22Rv1 (cell line): ENCODE measurements around the gene CERS3.

Source experiments
- CTCF ChIP-seq: fragments of 450-650 bp; IDR thresholded peaks from 2 replicates; pipeline ENCODE4 v1.5.1; 2017; ENCODE audit warnings: mild to moderate bottlenecking
- ZFX ChIP-seq: fragments of 450-650 bp; IDR thresholded peaks from 2 replicates; pipeline ENCODE4 v1.6.1; 2017; ENCODE audit warnings: antibody characterized with exemption, borderline replicate concordance

GRCh38 chr15:100393008-100393407, 135.7 kb downstream of the CERS3 start:
- no peak for TF ChIP-seq CTCF
- TF ChIP-seq ZFX = no peak
